HPDE6-E6E7 (cell line): Measurements from ENCODE around the gene APBA2.

ENCODE experiments used
- DNase-seq: peaks from one replicate; pipeline ENCODE4 v3.0.0; 2011; ENCODE audit warnings: missing footprints; ENCODE audit errors: extremely low spot score

APBA2 gene

DNA sequence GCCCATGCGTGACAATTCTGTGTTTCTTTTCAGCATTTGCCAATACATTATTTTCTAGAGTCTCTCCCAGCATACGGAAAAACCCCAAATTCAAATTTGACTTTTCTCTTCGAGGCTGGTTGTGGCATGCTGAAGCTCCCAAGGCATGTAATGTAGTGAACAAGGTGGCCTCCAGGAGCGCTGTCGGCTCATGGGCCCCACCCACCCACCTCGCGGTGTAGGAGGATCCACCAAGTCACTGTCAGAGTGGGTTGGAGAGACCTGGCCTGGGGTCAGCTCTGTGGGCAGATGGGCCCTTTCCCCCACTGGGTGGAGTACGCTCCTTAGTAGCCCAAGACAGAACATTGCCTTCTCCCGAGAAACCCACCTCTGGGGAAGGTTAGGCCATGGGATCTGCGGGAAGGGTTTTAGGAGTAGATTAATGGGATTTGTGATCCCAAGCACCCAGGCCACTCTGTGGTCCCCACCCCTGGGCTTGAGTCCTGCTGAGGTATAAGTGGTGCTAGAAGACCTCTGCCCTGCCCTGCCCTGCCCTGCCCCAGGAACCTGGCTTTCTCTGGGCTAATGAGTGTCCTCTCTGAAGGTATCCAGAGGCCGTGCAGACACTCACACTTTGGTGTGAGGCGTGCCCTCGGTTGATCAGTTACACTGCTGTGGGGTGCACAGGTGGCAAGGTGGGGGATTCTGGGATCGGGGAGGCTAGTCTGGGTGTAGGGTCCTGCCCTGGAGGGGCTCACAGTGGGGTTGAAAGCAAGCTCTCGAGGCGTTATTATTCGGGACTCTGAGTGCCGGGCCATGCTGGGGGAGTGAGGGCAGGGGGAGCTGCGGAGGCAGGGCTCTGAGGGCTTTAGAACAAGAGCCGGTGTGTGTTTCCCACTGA is 97.9 kb downstream of the APBA2 start:
- no peak for DNase-seq

DNA sequence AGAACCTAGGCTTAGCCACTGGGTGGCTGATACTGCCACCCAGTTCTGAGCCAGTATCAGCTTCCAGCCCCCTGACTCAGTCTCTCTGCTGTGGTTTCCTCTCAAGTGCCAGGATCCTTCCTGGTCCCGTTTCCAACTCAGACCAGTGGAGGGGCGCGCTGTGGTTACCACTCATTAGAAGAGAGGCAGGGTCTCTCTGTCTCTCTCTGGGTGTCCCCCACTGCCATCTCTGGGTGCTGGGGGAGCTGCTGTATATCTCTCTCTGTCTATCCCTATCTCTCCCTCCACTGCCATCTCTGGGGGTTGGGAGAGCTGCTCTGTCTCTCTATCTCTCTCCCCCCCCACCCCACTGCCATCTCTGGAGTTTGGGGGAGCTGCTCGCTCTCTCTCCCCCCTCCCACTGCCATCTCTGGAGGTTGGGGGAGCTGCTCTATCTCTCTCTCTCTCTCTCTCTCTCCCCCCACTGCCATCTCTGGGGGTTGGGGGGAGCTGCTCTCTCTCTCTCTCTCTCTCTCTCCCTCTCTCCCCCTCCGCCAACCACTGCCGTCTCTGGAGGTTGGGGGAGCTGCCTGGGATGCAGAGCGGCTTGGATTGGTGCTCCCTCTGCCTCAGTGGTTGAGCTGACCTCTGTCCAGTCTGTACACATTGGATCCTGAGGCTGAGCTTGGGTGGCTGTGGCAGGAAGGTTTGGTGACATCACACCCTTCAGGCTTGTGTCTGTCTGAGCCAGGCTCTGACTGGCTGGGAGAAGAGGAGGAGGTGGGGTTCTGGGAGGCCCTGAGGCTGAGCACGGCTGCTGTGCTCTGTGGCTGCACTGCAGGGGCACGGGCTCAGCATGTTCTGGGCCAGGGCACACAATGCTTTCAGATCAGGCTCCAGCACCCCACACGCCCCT is 98.9 kb downstream of the APBA2 start:
- DNase-seq, result no peak

DNA sequence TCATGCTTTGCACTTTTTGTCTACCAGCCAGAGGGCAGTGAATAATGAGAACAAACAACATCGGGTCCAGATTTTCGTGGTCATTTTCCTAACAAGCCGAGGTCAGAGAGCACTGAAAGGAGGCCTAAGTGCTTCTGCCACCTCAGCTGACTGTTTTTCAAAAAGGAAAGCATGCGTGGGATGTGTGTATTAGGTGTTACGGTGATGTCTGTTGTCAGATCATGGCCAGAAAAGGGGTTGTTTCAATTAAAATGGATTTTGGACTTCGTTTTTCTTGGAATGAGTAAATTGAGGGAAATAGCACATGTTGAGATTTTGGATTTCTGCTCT is 99.5 kb downstream of the APBA2 start:
- DNase-seq, result no peak

DNA sequence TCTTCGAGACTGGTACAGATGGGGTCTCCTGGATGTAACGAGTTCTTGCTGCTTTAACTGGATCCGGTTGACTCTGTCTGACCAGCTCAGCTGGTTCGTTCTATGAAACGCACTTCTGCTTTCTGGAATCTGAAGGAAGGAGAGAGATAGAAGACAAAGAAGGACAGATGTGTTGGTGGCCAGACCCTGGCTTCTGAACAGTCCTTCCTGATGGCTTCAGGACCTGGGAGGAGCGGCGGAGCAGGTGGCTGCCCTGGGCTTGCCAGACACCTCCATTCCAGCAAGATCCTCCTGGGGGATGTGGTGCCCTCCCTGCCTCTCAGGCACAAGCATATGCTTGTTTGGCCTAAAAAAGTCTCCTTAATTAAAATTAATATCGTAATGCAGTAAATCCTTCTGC is 99.9 kb downstream of the APBA2 start:
- no peak for DNase-seq

DNA sequence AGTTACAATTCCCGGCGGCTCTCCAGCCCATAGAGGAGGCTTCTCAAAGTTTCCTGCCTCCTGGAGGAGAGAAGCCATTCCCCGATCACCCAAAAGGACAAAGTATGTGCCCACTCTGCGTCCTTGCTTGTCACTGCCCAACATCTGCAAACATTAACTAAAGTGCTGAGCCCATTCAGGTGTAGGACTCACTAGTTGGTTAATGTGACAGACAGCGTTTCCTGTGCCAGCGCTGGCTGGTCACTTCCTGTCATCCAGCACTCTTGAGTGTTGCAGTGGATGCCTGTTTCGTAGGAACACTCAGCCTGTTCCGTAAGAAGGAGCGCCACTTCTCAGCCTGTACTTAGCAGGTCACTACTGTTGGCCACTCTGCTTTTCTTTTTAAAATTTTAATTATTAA is 100.3 kb downstream of the APBA2 start:
- DNase-seq, result no peak

DNA sequence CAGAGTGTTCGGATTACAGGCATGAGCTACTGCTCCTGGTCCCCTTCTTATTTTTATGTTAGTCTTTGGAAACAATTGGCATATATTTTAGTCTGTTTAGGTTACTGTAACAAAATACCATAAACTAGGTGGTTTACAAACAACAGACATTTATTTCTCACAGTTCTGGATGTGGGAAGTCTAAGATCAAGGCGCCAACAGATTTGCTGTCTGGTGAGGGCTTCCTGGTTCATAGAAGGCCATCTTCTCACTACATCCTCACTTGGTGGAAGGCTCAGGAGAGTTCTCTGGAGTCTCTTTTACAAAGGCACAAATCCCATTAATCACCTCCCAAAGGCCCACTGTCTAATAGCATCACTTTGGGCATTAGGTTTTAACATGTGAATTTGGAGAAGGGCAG is 101.0 kb downstream of the APBA2 start:
- no peak for DNase-seq

DNA sequence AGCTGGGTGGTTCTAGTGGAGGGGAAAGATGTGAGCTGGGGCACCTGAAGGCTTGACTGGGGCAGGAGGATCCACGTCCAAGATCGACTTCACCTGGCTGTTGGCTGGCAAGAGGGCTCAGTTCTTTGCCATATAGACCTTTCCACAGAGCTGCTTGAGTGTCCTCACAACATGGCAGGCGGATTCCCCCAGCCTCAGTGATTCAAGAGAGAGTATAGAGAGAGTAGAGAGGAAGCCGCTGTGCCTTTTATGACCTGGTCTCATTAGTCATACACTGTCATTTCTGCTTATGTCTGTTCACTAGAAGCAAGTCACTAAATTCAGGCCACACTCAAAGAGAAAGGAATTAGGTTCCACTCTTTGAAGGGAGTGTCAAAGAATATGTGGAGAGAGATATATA is 101.6 kb downstream of the APBA2 start:
- no peak for DNase-seq

DNA sequence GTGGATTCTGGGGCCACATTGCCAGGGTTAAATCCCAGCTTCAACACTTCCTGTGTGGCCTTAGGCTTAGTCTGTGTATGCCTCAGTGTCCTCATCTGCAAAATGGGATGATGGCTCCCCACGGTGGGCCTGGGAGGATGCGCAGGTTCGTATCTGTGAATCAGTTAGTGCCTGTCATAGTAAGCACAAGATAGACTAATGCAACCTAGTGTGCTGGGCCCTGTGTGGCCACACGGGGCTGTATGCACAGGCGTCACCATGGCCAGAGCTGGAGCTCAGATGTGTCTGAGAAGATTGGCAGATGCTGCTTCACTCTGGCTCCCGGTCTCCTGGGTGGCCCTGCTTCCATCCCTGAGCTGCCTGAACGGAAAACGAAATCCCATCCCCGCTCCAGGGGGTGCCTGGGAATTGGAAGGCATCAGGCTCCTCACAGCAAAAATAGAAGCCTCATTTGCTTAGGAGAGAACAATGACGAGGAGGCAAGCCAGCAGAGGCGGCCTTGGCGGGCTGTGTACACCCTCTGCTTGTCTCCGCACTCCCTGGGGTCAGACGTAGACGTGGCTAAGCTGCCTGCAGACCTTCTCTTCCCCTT is 103.6 kb downstream of the APBA2 start:
- DNase-seq, result no peak

DNA sequence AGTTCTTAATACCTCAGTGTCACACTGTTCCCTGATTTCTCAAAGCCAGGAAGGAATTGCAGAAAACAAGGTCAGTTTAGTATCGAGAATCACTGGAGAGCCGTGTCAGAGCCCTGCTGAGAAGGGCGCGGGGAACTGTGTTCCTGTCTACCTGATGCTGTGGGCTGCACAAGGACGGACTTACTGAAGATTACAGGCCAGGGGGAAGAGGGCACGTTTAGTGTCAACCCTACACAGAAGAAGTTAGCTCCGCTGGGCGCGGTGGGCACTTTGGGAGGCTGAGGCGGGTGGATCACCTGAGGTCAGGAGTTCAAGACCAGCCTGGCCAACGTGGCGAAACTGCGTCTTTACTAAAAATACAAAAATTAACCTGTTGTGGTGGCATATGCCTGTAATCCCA is 104.1 kb downstream of the APBA2 start:
- DNase-seq, result no peak

DNA sequence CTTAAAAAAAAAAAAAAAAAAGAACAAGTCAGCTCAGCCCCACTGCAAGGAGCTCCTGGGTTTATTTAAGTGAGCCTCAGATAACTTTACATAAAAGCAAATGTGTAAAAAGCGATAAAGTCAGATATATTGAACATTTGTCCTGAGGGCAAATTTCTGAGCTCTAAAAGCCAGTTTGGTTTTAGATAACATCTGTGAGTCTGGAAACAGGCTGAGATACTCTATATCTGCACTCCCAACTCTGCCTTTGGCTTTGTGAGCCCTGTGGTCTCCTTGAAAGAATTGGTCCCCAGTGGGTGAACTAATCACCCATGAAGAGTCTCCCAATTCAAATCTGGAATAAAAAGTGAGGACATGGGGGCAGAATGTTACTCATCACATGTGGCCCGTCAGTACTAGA is 104.6 kb downstream of the APBA2 start:
- no peak for DNase-seq

DNA sequence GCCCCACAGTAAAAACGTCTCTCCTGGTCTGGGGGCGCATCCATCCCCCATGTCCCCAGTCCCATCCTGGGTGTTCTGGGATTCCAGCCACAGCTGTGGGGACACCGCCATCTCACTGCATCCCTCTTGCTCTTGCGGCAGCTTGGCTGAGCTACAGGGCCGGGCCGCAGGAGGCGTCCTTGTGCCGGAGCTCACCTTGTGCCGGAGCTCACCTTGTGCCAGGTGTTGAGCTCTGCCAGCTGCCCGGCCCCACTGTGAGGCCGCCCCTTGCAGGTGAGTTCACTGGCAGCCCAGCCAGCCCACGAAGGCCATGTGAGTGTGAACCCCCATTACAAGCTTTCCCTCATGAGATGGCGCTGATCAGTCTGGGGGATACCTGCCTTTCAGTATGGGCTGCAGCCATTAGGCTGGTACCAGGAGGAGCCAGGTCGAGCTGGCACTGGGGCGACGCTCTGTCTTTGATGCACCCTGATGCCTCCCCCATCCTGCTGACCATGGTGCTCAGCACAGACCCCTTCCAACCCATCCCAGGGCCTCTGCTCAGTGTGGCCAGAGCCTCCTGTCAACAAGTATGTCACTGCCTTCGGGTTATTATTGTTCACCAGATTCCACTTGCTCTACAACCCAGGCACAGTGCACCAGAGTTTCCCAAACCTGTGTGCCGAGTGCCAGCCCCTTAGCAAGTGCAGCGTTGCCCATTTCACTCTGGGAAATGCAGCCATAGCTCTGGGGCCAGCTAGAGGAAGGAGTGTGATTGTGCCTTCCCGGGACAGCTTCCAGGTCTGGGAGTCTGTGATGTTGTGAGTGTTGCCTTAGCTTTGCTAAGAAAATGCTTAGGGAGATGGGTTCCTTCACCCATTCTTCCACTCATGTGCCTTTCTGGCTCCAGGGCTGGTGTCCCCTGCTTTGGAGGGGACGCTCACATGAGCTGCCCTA is 105.7 kb downstream of the APBA2 start:
- DNase-seq, result no peak

DNA sequence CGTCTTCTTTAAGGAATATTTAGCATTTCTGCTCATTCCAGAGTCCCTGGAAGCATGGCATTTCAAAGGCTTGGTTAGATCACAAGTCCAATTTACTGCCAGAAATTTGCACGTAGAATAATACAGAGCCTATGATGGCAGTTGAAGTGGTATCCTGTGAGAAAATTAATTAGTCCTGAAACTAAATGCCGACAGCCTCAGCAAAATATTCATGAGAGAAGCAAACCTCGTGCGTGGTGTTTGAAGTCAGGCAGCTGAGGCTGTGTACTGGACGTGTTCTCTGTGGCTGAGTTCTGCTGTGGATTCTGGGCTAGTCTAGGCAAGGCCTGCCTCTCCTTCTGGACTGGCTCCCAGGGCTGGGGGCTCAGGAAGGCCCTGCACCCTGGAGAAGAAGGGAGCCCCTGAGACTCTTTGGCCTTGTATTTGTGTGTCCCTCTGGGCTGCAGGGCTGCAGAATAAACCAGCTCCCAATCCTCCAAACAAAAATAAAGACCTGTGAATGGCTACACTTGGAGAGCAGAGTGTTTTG is 106.6 kb downstream of the APBA2 start:
- no peak for DNase-seq

DNA sequence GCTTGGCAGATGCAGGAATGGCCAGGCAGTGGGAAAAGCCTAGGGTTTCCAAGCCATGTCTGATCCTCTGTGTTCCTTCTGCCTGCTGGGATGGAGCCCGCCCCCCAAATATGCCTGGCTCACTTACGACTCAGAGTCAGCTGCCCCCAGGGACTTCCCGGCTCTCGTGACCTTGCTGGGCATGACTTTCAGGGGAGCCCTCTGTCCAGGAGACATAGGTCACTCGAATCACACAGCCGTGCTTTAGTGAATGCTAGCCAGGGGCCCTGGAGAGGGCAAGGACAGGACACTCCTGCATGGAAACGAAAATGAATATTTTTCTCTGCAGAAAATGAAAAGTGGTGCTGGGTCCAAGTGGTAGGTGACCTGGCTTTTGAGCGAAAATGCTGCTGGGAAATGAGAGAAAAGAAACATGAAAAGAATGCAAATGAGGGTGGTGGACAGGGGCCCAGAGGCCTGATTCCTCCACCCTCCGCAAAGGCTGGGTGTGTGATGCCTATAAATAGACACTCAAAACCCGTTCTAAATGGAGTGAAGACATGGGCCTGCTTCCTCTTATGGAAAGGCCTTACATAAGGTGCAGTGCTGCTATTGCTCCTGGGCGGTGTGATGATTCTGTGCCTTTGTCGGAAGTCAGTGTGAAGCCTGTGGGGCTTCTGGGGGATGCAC is 107.4 kb downstream of the APBA2 start:
- no peak for DNase-seq

DNA sequence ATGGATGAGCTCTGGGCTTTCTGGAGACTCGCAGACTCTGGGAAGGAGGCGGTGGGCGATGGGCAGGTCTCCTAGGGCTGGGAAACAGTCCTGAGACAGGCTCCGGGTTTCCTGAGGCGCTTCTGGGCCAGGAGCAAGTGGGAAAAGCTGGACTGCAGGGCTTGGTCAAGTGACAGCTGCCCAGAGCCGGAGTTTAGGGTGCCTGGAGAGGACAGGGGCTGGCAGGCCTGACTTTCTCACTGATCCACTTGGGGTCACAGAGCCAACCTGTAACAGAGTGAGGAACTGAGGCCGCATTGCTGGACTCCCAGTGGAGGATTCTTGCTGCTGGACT is 107.9 kb downstream of the APBA2 start:
- no peak for DNase-seq

DNA sequence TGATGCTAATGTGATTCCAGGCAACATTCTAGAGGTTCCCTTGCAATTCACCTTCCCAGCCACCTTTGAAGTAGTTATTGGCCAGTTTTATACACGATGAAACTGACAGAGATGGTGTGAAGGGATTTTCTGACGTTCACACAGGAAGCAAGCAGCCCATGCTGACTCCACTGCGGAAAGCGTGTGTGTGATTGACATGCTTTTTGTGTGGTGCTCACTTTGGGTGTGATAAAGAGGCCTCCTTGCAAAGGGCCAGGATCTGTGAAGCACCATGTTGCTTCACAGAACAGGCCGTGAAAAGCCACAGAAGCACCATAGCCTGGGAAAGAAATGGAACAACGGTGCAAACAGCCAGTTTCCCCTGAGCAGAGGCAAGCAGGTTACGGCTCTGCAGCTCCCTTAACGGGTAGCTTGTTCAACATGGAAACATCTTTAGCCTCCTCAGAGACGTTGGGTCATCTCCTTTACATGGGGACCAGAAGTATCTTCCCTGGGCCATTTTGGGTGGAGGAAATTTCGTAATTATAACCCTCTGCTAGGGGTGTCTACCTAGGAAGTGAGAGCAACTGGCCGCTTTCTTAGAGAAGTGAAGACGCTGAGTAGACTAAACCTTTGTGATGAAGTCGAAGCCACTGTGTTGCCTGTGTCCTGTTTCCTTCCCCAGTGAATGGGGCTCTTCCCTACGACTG is 108.5 kb downstream of the APBA2 start:
- no peak for DNase-seq

DNA sequence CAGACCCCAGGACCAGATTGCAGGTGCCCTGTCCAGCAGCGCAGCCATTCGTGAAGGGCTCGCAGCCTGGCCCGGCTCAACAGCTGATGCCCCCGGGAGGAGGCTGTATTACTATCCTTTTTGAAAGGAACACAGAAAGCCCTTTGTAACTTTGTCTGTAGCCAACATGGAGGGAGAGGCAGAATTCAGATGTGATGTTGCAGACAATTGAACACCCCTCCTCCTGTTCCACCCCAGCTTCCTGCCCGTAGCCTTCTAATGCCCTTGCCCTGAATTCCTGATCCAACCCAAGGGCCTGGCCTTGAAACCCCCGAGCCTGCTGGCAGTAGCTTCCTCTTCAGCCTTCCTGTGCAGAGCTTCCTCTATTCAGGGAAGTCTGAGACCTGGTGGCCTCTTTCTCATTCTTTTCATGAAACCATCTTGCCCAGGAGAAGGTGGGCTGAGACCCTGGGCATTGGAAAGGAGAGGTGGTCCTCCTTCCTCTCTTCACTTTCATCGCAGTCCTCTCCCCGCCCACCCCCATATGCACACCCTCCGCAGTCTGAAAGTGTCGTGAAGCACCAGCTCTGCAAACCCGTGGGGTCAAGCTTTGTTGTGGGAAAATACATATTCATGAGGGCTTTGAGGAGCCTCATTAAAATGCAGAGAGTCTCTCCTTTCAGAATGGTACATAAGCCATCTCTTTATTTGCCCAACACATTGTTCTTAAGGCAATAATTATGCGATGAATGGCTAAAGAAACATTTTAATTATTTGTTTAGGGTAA is 109.2 kb downstream of the APBA2 start:
- DNase-seq, result no peak

DNA sequence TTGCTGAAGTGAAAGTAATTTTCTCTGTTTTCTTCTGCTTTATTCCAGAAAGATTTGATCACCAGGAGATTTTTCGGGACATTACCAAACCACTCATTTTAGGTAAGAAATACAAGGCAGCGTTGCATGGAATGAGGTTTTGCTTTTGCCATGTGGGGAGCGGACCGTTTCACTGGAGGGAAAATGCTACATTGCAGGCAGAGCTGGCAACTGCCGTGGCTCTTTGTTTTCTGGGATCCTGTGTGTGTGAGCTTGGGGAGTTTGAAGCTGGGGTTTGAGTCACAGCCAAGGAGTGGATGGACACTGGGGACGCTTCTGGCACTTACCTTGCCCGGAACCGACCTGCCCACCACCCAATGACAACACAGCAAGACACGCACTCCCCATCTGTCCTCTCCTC is 109.9 kb downstream of the APBA2 start:
- DNase-seq, result no peak

DNA sequence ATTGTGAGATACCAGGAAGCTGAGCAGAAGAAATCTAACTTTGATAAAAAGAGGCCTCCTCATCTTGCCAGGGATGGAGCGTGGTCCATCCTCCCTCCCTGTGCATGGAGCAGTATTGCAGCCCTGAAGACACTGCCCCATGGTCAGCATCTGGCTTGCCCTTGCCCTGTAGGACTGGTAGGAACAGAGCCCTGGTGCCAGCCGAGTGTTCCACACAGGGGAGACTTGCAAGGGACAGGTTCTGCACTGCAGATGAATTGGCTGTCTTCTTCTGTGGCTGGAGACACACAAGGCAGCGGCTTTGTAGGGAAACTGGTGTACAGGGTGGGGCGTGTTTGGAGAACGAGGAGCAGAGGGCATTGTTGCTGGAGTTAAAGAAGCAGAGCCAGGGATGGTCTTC is 110.5 kb downstream of the APBA2 start:
- no peak for DNase-seq

DNA sequence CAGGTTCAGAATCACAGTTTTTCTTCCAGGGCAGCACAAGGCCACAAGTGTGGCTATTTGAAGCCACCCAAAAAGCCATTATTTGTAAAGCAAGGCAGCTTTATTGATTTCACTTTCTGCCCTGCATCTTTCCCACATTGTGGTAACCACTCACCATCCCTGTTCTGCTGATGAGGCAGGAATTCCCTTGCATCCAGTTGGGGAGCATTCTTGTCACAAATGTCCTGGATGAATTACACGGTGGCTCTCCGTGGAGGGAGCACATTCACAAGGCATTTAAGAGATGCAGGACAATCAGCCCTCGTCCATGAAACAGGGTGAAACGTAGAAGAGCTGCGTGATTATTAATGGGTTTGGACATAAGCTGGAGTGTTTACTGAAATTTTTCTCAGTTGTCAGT is 111.2 kb downstream of the APBA2 start:
- DNase-seq, result no peak

DNA sequence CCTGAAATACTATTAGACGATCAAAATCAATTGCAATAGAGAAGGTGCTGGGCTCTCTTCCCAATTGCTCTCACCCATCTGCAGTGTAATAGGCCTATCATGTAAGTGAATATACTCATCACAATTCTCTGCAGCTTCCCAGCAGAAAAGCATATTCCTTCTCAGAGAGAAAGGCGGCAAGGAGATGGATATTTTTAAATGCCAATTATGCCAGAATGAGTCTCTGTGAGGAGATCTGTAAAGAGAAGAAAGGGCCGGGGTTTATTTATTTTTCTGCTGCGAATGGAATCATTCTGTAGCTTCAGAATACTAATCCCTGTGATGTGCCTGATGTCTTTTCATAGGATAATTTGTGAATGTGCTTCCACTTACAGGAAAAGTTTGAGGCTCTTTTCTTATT is 112.0 kb downstream of the APBA2 start:
- no peak for DNase-seq
